GM12892 (cell line): ENCODE results near the gene NCAM1.

Experiments
- POLR2A ChIP-seq: IDR thresholded peaks from 2 replicates; pipeline ENCODE4 v1.6.1; 2011; ENCODE audit warnings: low read depth, low read length, control low read depth
- POLR2AphosphoS5 ChIP-seq: IDR thresholded peaks from 2 replicates; pipeline ENCODE4 v1.6.1; 2011; ENCODE audit warnings: low read depth, low read length, control low read depth
- TAF1 ChIP-seq: IDR thresholded peaks from 2 replicates; pipeline ENCODE4 v1.6.1; 2011; ENCODE audit warnings: low read depth, mild to moderate bottlenecking, control low read depth, low read length, borderline replicate concordance

DNA sequence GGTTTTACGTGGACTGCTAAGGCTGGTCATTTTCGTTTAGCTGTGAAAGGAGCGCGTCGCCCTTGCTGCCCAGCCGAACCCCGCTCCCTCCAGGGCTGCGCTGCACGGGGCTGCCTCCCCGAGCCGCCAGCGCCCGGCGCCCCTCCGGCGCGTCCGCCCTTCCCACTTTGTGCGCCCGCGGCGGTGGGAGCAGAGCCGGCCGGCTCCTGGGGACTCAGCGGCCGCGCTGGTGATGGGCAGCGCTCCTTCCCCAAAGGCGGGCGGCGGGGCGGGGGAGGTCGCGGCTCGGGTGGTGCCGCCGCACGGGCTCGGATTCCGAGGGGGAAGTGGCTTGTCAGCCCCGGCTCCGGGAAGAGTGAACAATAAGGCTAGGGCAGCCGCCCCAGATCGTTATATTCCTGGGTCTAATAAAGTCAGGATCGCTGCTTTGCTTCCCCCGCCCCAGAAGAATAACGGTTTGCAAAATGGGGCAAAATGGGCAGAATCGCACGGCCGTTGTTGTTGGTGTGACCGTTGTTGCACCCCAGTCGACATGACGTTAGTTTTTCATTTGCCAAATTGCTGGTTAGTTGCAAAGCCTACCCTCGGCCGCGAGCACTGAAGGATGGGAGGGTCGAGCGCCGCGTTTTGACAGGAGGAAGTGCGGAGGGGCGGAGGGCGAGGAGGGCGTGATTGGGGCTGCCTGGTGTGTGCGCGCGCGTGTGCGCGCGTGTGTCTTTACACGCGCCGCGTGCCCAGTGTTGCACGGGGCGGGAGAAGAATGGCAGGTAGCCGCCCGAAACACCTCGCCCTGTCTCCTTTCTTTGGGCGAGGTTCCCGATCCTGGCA lies 745 bp downstream of the NCAM1 start:
- TF ChIP-seq POLR2A (no peak), POLR2AphosphoS5 (no peak), TAF1 (no peak)
